Prostate gland (tissue), 2 donors: ENCODE measurements around the gene SH3BGRL3. TPM values are rescaled to one million over a fixed set of nuclear protein-coding genes. Genes with fewer than 3 reads are reported as not detected.
"Not testable (repeated sequence)": the region's sequence is repeated elsewhere in the genome, so short reads cannot be mapped to it uniquely, and the experiment has no call there.

Experiments used
- DNase-seq: peaks from one replicate; pipeline ENCODE4 v3.0.0-alpha.2; 2019; ENCODE audit warnings: low spot score
- H3K27ac ChIP-seq, 2 donors: fragments of 200-600 bp; sonication (generic); 2 replicates each; pipeline ENCODE4 v1.5.1; 2017 to 2019
- H3K27me3 ChIP-seq: fragments of 200-600 bp; sonication (generic); replicated peaks from 2 replicates; pipeline ENCODE4 v1.5.1; 2019; ENCODE audit not compliant: insufficient read depth
- H3K36me3 ChIP-seq, 2 donors: fragments of 200-600 bp; sonication (generic); 1 replicate in 1 of 2; 2 replicates in 1 of 2; pipeline versions ENCODE4 v1.5.1 to v1.8.1; 2017 to 2019
- H3K4me1 ChIP-seq: fragments of 200-600 bp; sonication (generic); replicated peaks from 2 replicates; pipeline ENCODE4 v1.5.1; 2019
- H3K4me3 ChIP-seq, 2 donors: fragments of 200-600 bp; sonication (generic); 2 replicates each; pipeline ENCODE4 v1.5.1; 2017 to 2019
- H3K9me3 ChIP-seq: fragments of 200-600 bp; sonication (generic); 2 replicates; pipeline ENCODE4 v1.5.1; 2017
- CTCF ChIP-seq, 4 experiments: fragments of 200-600 bp in 2 of 4; fragments of 450-650 bp in 2 of 4; sonication (generic) in 2 of 4; IDR thresholded peaks; 1 replicate in 3 of 4; 2 replicates in 1 of 4; pipeline ENCODE4 v1.5.1; 2016 to 2019; ENCODE audit warnings: antibody characterized with exemption in 4 of 4, mild to moderate bottlenecking in 2 of 4, moderate library complexity in 2 of 4
- POLR2A ChIP-seq: fragments of 450-650 bp; IDR thresholded peaks from one replicate; pipeline ENCODE4 v1.6.1; 2016; ENCODE audit warnings: antibody characterized with exemption, mild to moderate bottlenecking
- POLR2AphosphoS5 ChIP-seq: sonication (generic); formaldehyde crosslinking; IDR thresholded peaks from one replicate; pipeline ENCODE4 v1.6.1; 2017; ENCODE audit warnings: antibody characterized with exemption
- WGBS: methylation state at CpG from one replicate; pipeline ENCODE4 v1.1.5; 2018; 5-methylcytosine and 5-hydroxymethylcytosine counted together
- intact Hi-C: fragments of 100-400 bp; cut with DNase I; formaldehyde crosslinking; loops from one replicate; pipeline ENCODE4 v1.14.2; 2022
- total RNA-seq, 2 donors: library from RNA; depleted of rRNA; stranded (reverse); fragments of >200 nt; gene quantifications; one replicate each; pipeline ENCODE4 v1.1.0, GENCODE V29; 2016

Gene SH3BGRL3
- total RNA-seq, 2 donors from 2014 or later: 37.4 to 55.3 TPM

GRCh38 chr1:26290122-26290881, 10.4 kb downstream of the SH3BGRL3 start:
- no peaks in the 10 kb centered on the region for H3K9me3 ChIP-seq
- H3K4me1 ChIP-seq: no peaks in the 10 kb centered on the region
- no peak for TF ChIP-seq CTCF (IDR thresholded peaks at IDR 0.05)
- TF ChIP-seq POLR2A: no peak
- TF ChIP-seq POLR2AphosphoS5: no peak
- H3K27ac ChIP-seq: no peak overlapping the region
- WGBS: 77% methylated on average over 11 of the region's 11 CpGs
- H3K4me3 ChIP-seq: no peak overlapping the region
- intact Hi-C loops: no loop called here
- no peaks in the 10 kb centered on the region for H3K36me3 ChIP-seq
- no peak for DNase-seq
- H3K27me3 ChIP-seq: no peaks in the 10 kb centered on the region

- H3K27me3 ChIP-seq: no peaks in the 10 kb centered on the region
- H3K9me3 ChIP-seq: no peaks in the 10 kb centered on the region
- no peaks in the 10 kb centered on the region for H3K36me3 ChIP-seq
- TF ChIP-seq POLR2A (no peak), CTCF (IDR thresholded peaks at IDR 0.05) (no peak), POLR2AphosphoS5 (no peak)
- WGBS: 68% methylated on average over 11 of the region's 11 CpGs
- intact Hi-C loops: no loop called here
- no peak overlapping the region for H3K27ac ChIP-seq
- no peak overlapping the region for H3K4me3 ChIP-seq
- H3K4me1 ChIP-seq: no peaks in the 10 kb centered on the region
- no peak for DNase-seq
Observed at GRCh38 chr1:26290882-26291261, 11.0 kb downstream of the SH3BGRL3 start.

- WGBS: 96% methylated on average over 3 of the region's 3 CpGs
- Histone ChIP-seq H3K4me3 (no peak overlapping the region), H3K9me3 (no peaks in the 10 kb centered on the region), H3K36me3 (no peaks in the 10 kb centered on the region), H3K27ac (no peak overlapping the region), H3K27me3 (no peaks in the 10 kb centered on the region), H3K4me1 (no peaks in the 10 kb centered on the region)
- TF ChIP-seq CTCF (IDR thresholded peaks at IDR 0.05) (no peak), POLR2AphosphoS5 (no peak), POLR2A (no peak)
- no peak for DNase-seq
- intact Hi-C loops: no loop called here
Observed at GRCh38 chr1:26291433-26291832, 11.5 kb downstream of the SH3BGRL3 start.

GRCh38 chr1:26291939-26292338, 12.1 kb downstream of the SH3BGRL3 start:
- Histone ChIP-seq H3K27me3 (no peaks in the 10 kb centered on the region), H3K4me3 (no peak overlapping the region), H3K4me1 (no peaks in the 10 kb centered on the region), H3K9me3 (no peaks in the 10 kb centered on the region), H3K36me3 (no peaks in the 10 kb centered on the region), H3K27ac (no peak overlapping the region)
- intact Hi-C loops: no loop called here
- TF ChIP-seq POLR2A (no peak), POLR2AphosphoS5 (no peak), CTCF (IDR thresholded peaks at IDR 0.05) (no peak)
- 86% methylated on average over 4 of the region's 4 CpGs for WGBS
- DNase-seq: no peak

- H3K4me1 ChIP-seq, H3K4me3 ChIP-seq, H3K9me3 ChIP-seq, DNase-seq, H3K36me3 ChIP-seq, H3K27me3 ChIP-seq, intact Hi-C loops, H3K27ac ChIP-seq: not testable (repeated sequence)
- 95% methylated on average over 5 of the region's 5 CpGs for WGBS
Observed at GRCh38 chr1:26292735-26293134, 12.8 kb downstream of the SH3BGRL3 start.
